ENCODE data around the gene CHRNA5.

The CHRNA5 gene

DNA sequence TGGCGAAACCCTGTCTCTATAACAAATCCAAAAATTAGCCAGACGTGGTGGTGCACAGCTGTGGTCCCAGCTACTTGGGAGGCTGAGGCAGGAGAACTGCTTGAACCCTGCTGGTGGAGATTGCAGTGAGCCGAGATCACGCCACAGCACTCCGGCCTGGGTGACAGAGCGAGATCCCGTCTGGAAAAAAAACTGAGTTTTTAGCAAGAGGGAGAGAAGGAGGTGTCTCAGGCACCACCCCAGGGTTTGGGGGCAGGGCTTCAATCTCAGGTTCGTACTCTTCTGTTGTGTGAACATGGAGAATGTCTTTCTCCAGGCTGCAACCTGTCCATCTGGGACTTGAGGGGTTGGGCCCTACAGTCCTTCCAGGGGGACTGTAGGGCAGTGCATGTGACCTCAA, 52.7 kb downstream of the CHRNA5 start:
- no peaks in the 10 kb centered on the region for H3K9me3 ChIP-seq (ENCODE audit: low read length)
- peaks cover 8% of the 10 kb centered on the region for H3K4me1 ChIP-seq (ENCODE audit: insufficient read depth, low read length)
- no peaks in the 10 kb centered on the region for H3K36me3 ChIP-seq (ENCODE audit: insufficient read depth, low read length)
- H3K4me3 ChIP-seq (ENCODE audit: low read length): no peak overlapping the region
- peaks cover 34% of the 10 kb centered on the region for H3K27me3 ChIP-seq (ENCODE audit: insufficient read depth, low read length)
- H2AFZ ChIP-seq (ENCODE audit: low read depth, low read length): no peak overlapping the region

DNA sequence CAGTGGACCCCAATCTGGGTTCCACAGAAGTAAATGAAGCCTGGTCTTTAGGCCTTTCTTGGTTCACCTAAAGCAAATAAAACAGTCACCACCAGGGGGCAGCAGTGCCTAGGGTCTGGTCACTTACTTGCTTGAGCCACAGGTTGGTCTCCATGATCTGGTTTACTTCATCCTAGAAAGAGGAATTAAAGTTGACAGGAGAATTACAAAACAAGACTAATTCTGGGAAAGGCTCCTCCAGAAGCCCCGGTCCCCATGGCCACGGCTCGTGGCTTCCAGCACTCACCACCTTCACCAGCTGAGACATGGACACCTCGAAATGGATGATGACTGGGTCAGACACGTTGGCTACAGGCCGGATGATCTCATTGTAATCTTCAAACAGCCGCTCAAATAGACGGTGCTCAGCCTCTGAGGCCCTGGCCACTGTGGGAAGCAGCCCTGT, 53.2 kb downstream of the CHRNA5 start:
- H3K4me1 ChIP-seq (ENCODE audit: insufficient read depth, low read length): peaks cover 8% of the 10 kb centered on the region
- H2AFZ ChIP-seq (ENCODE audit: low read depth, low read length): no peak overlapping the region
- H3K27me3 ChIP-seq (ENCODE audit: insufficient read depth, low read length): peaks cover 34% of the 10 kb centered on the region
- no peaks in the 10 kb centered on the region for H3K36me3 ChIP-seq (ENCODE audit: insufficient read depth, low read length)
- H3K9me3 ChIP-seq (ENCODE audit: low read length): no peaks in the 10 kb centered on the region
- no peak overlapping the region for H3K4me3 ChIP-seq (ENCODE audit: low read length)

DNA sequence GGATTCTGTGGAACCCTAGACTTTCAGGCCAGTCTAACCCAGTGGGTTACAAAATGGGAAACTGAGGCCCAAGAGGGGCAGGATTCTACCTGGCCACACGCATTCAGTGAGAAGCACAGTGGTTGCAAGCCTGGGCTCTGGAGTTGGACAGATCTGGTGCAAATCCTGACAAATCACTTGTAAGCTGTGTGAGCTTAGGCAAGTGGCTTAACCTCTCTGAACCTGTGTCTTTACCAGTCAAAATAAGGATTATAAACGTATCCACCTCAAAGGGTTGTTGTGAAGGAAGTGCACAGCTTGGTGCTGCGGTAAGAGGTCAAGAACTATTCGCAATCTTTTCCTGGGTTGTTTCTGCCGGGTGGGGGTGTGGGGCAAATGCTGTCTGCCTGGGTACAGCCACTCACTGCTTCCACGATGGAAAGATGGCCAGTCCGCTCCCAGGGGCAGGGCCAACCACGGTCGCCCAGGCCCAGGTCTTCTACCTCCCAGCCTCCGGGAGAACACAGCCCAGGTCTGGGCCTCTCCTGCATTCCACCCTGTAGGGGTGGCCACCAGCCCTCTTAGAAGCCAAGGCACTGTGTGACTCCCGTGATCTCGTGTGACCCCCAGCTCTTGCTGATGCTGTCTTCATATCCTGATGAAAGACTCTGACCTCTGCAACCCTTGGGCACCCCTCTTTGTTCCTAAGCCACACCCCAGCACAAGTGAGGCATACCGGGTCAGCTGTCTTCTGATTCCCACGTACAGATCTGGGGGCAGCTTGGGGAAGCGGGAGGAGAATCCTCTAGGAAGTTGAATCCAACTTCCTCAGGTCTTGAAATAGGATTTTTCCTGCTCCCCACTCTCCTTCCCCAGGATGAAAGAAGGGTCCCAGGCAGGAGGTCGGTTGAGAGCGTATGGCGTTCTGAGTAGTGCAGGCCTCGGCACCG, 54.0 kb downstream of the CHRNA5 start:
- H3K4me1 ChIP-seq (ENCODE audit: insufficient read depth, low read length): peaks cover 8% of the 10 kb centered on the region
- H3K9me3 ChIP-seq (ENCODE audit: low read length): no peaks in the 10 kb centered on the region
- no peaks in the 10 kb centered on the region for H3K36me3 ChIP-seq (ENCODE audit: insufficient read depth, low read length)
- H3K4me3 ChIP-seq (ENCODE audit: low read length): peak overlapping the region; percentile 38
- H2AFZ ChIP-seq (ENCODE audit: low read depth, low read length): peak overlapping the region; percentile 89
- peaks cover 39% of the 10 kb centered on the region for H3K27me3 ChIP-seq (ENCODE audit: insufficient read depth, low read length)

DNA sequence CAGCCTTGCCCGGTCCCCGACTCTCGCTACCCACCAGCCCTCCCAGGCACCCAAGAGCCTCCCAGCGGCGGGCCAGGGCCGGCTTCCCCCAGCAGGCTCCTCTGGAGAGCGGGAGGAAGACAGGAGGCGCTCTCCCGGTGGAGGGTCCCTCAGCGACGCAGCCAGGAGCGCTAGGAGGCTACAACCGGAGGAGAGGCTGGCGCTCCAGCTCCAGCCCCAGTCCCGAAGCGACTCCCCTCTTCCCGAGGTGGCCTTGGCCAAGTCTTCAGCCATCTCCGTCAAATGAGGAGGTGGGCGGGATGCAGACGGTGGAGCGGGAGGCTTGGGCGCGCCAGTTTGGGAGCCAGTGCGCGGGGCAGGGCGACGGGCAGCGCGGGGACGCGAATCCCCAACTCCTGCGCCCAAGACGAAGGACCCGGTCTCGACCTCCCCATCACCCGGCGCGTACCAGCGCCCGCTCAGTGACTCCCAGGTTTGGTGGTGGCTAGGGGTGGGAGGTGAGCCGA, 54.8 kb downstream of the CHRNA5 start:
- H3K27me3 ChIP-seq (ENCODE audit: insufficient read depth, low read length): peaks cover 44% of the 10 kb centered on the region
- peak overlapping the region; percentile 38 for H3K4me3 ChIP-seq (ENCODE audit: low read length)

DNA sequence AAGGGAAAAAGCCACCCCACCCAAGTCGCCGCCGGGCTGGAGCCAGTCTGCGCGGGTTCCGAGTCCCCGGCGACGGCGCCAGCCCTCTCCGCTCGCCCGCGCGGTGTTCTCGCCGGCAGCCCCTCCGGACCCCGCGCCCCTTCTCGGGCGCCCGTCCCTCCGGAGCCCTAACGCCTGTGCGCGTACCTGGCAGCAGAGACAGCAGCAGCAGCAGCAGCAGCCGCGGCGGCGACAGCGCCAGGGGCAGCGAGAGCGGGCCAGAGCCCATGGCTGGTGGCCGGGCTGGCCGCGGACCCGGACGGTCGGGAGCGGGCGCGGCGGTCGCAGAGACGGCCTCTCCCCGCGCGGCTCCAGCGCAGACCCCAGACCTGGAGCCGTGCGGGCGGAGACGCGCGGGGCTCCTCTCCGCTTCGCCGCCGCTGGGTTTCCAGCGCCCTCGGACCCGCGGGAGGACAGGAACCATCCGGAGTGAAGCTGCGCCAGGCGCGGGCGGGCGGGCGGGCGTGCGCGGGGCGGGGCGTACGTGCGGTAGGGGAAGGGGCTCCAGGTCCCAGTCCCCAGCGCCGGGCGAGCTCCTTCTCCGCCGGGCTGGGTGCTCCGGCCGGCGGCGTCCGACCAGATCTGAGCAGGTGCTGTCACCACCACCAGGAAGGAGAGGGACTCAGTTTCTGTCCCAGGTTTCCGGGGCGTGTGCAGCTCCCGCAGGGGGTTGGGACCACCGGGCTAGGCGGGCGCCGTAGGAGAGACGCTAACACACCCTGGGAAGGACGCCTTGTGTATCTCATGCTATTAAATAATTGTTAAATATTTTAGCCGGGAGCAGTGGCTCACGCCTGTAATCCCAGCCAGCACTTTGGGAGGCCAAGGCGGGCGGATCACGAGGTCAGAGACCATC, 55.5 kb downstream of the CHRNA5 start, which contains the start of gene CHRNA3:
Gene CHRNA3 (minus strand): TSS at position 470 of the 895 bp plus-strand sequence. CDS start 202 bp downstream, at position 268.
- Histone ChIP-seq H3K27me3 (ENCODE audit: insufficient read depth, low read length) (peaks cover 50% of the 10 kb centered on the region), H3K9me3 (ENCODE audit: low read length) (no peaks in the 10 kb centered on the region), H3K4me1 (ENCODE audit: insufficient read depth, low read length) (peaks cover 8% of the 10 kb centered on the region), H3K4me3 (ENCODE audit: low read length) (peak within 1 kb of the TSS; percentile 38), H3K36me3 (ENCODE audit: insufficient read depth, low read length) (no peaks in the 10 kb centered on the region), H2AFZ (ENCODE audit: low read depth, low read length) (peak within 1 kb of the TSS; percentile 89)

More for the DNA sequence above, 54.8 kb downstream of the CHRNA5 start:
- Histone ChIP-seq H3K9me3 (ENCODE audit: low read length) (no peaks in the 10 kb centered on the region), H3K36me3 (ENCODE audit: insufficient read depth, low read length) (no peaks in the 10 kb centered on the region), H2AFZ (ENCODE audit: low read depth, low read length) (peak overlapping the region; percentile 89), H3K4me1 (ENCODE audit: insufficient read depth, low read length) (peaks cover 8% of the 10 kb centered on the region)

- Histone ChIP-seq H3K4me3 (ENCODE audit: low read length) (no peak overlapping the region), H3K9me3 (ENCODE audit: low read length) (no peaks in the 10 kb centered on the region), H2AFZ (ENCODE audit: low read depth, low read length) (no peak overlapping the region), H3K4me1 (ENCODE audit: insufficient read depth, low read length) (peaks cover 8% of the 10 kb centered on the region), H3K27me3 (ENCODE audit: insufficient read depth, low read length) (peaks cover 59% of the 10 kb centered on the region), H3K36me3 (ENCODE audit: insufficient read depth, low read length) (no peaks in the 10 kb centered on the region)
These were observed 56.6 kb downstream of the CHRNA5 start for GRCh38 chr15:78621810-78622402.

GRCh38 chr15:78623786-78624497, 58.6 kb downstream of the CHRNA5 start:
- H2AFZ ChIP-seq (ENCODE audit: low read depth, low read length): no peak overlapping the region
- peaks cover 61% of the 10 kb centered on the region for H3K27me3 ChIP-seq (ENCODE audit: insufficient read depth, low read length)
- peaks cover 8% of the 10 kb centered on the region for H3K4me1 ChIP-seq (ENCODE audit: insufficient read depth, low read length)

GRCh38 chr15:78624651-78625590, 59.6 kb downstream of the CHRNA5 start:
- Histone ChIP-seq H3K4me3 (ENCODE audit: low read length) (no peak overlapping the region), H2AFZ (ENCODE audit: low read depth, low read length) (no peak overlapping the region), H3K9me3 (ENCODE audit: low read length) (peaks cover 3% of the 10 kb centered on the region), H3K4me1 (ENCODE audit: insufficient read depth, low read length) (peaks cover 3% of the 10 kb centered on the region), H3K36me3 (ENCODE audit: insufficient read depth, low read length) (no peaks in the 10 kb centered on the region), H3K27me3 (ENCODE audit: insufficient read depth, low read length) (peaks cover 51% of the 10 kb centered on the region)

More at GRCh38 chr15:78623786-78624497, 58.6 kb downstream of the CHRNA5 start:
- H3K4me3 ChIP-seq (ENCODE audit: low read length): no peak overlapping the region
- H3K9me3 ChIP-seq (ENCODE audit: low read length): no peaks in the 10 kb centered on the region
- H3K36me3 ChIP-seq (ENCODE audit: insufficient read depth, low read length): no peaks in the 10 kb centered on the region

DNA sequence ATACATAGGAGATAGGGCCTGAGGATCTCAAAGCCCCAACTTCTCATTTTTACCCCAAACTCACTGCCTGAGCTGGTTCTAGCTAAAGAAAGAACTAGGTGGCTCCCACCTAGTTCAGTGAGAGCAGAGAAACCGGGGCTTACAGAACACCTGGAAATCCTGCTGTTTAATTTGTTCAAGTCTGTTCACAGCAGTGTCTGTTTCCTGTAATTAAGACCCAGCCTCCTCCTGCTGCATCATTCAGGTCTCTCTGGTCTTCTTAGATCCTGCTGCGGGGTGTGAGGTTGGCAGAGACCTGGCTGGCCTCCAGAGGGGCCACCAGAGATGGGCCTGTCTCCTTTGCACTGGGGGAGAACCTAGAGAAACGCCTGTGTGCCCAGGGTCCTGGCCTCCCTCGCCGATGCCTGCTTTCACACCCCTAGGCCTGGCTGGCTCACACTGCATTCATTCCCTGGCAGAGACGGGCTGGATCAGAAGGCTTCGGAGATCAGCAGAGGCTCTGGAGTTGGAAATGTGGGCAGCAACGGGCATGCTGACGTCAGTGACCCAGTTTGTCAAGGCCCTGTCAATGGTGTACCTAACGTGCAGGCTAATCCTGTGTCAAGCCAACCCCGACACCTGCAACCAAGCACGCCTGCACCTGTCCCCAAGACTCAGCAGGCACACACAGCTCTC, 60.4 kb downstream of the CHRNA5 start:
- Histone ChIP-seq H3K4me3 (ENCODE audit: low read length) (no peak overlapping the region), H3K9me3 (ENCODE audit: low read length) (peaks cover 3% of the 10 kb centered on the region), H2AFZ (ENCODE audit: low read depth, low read length) (no peak overlapping the region), H3K27me3 (ENCODE audit: insufficient read depth, low read length) (peaks cover 47% of the 10 kb centered on the region), H3K4me1 (ENCODE audit: insufficient read depth, low read length) (no peaks in the 10 kb centered on the region), H3K36me3 (ENCODE audit: insufficient read depth, low read length) (no peaks in the 10 kb centered on the region)

- Histone ChIP-seq H2AFZ (ENCODE audit: low read depth, low read length) (no peak overlapping the region), H3K36me3 (ENCODE audit: insufficient read depth, low read length) (no peaks in the 10 kb centered on the region), H3K27me3 (ENCODE audit: insufficient read depth, low read length) (peaks cover 43% of the 10 kb centered on the region), H3K4me1 (ENCODE audit: insufficient read depth, low read length) (no peaks in the 10 kb centered on the region), H3K9me3 (ENCODE audit: low read length) (peaks cover 3% of the 10 kb centered on the region), H3K4me3 (ENCODE audit: low read length) (no peak overlapping the region)
These were observed 61.2 kb downstream of the CHRNA5 start for GRCh38 chr15:78626381-78626995.

- peaks cover 3% of the 10 kb centered on the region for H3K9me3 ChIP-seq (ENCODE audit: low read length)
- no peak overlapping the region for H3K4me3 ChIP-seq (ENCODE audit: low read length)
- no peaks in the 10 kb centered on the region for H3K4me1 ChIP-seq (ENCODE audit: insufficient read depth, low read length)
- peaks cover 34% of the 10 kb centered on the region for H3K27me3 ChIP-seq (ENCODE audit: insufficient read depth, low read length)
- no peaks in the 10 kb centered on the region for H3K36me3 ChIP-seq (ENCODE audit: insufficient read depth, low read length)
- no peak overlapping the region for H2AFZ ChIP-seq (ENCODE audit: low read depth, low read length)
These were observed 62.0 kb downstream of the CHRNA5 start for GRCh38 chr15:78627348-78627747.
